Suprapubic skin (tissue), 4 donors: ENCODE results near the gene MOAP1. TPM values are rescaled to one million over a fixed set of nuclear protein-coding genes. Genes with fewer than 3 reads are reported as not detected.
"Not testable (repeated sequence)": the region's sequence is repeated elsewhere in the genome, so short reads cannot be mapped to it uniquely, and the experiment has no call there.

Experiments used
- DNase-seq, 2 donors: peaks; one replicate each; pipeline ENCODE4 v3.0.0-alpha.2; 2019; ENCODE audit warnings: low spot score in 2 of 2
- H3K27ac ChIP-seq: fragments of 200-600 bp; sonication (generic); one replicate; pipeline ENCODE4 v1.5.1; 2019
- H3K27me3 ChIP-seq: fragments of 200-600 bp; sonication (generic); one replicate; pipeline ENCODE4 v1.5.1; 2019
- H3K36me3 ChIP-seq: fragments of 200-600 bp; sonication (generic); one replicate; pipeline ENCODE4 v1.5.1; 2019
- H3K4me1 ChIP-seq: fragments of 200-600 bp; sonication (generic); one replicate; pipeline ENCODE4 v1.5.1; 2019
- H3K4me3 ChIP-seq: fragments of 200-600 bp; sonication (generic); one replicate; pipeline ENCODE4 v1.5.1; 2019; ENCODE audit warnings: mild to moderate bottlenecking
- H3K9me3 ChIP-seq: fragments of 200-600 bp; sonication (generic); one replicate; pipeline ENCODE4 v1.5.1; 2019
- EP300 ChIP-seq: sonication (generic); formaldehyde crosslinking; IDR thresholded peaks from one replicate; pipeline ENCODE4 v1.6.1; 2017; ENCODE audit warnings: antibody characterized with exemption
- POLR2A ChIP-seq, 2 donors: fragments of 450-650 bp; IDR thresholded peaks; one replicate each; pipeline ENCODE4 v1.6.1; 2017; ENCODE audit warnings: antibody characterized with exemption in 2 of 2, mild to moderate bottlenecking in 2 of 2, moderate library complexity in 2 of 2
- POLR2AphosphoS5 ChIP-seq, 3 donors: sonication (generic); formaldehyde crosslinking; IDR thresholded peaks; one replicate each; pipeline ENCODE4 v1.6.1; 2017; ENCODE audit warnings: antibody characterized with exemption in 3 of 3
- WGBS: methylation state at CpG from one replicate; pipeline ENCODE4 v1.1.5; 2018; 5-methylcytosine and 5-hydroxymethylcytosine counted together
- total RNA-seq, 4 donors: library from RNA; depleted of rRNA; stranded (reverse); fragments of >200 nt; gene quantifications; one replicate each; pipeline ENCODE4 v1.1.0, GENCODE V29; 2016
- TF ChIP-seq, protein P1 (sequence below), 2 donors: fragments of 200-600 bp in 1 of 2; fragments of 450-650 bp in 1 of 2; sonication (generic) in 1 of 2; IDR thresholded peaks; one replicate each; pipeline ENCODE4 v1.5.1; 2016 to 2019; ENCODE audit warnings: antibody characterized with exemption in 2 of 2, mild to moderate bottlenecking in 1 of 2, moderate library complexity in 1 of 2

MOAP1 gene
- total RNA-seq, 4 donors from 2014 or later = 18.2 to 33.9 (median 24.1) TPM

GRCh38 chr14:93183596-93184317 lies 940 bp downstream of the MOAP1 start:
- Histone ChIP-seq H3K4me3 (peak overlapping the region; percentile 96), H3K27ac (peak overlapping the region; percentile 90), H3K27me3 (no peaks in the 10 kb centered on the region), H3K36me3 (peaks cover 24% of the 10 kb centered on the region), H3K4me1 (peaks cover 33% of the 10 kb centered on the region), H3K9me3 (no peaks in the 10 kb centered on the region)
- TF ChIP-seq, protein P1, sequence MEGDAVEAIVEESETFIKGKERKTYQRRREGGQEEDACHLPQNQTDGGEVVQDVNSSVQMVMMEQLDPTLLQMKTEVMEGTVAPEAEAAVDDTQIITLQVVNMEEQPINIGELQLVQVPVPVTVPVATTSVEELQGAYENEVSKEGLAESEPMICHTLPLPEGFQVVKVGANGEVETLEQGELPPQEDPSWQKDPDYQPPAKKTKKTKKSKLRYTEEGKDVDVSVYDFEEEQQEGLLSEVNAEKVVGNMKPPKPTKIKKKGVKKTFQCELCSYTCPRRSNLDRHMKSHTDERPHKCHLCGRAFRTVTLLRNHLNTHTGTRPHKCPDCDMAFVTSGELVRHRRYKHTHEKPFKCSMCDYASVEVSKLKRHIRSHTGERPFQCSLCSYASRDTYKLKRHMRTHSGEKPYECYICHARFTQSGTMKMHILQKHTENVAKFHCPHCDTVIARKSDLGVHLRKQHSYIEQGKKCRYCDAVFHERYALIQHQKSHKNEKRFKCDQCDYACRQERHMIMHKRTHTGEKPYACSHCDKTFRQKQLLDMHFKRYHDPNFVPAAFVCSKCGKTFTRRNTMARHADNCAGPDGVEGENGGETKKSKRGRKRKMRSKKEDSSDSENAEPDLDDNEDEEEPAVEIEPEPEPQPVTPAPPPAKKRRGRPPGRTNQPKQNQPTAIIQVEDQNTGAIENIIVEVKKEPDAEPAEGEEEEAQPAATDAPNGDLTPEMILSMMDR (IDR thresholded peaks at IDR 0.05) = no peak
- TF ChIP-seq POLR2AphosphoS5 (IDR thresholded peaks at IDR 0.05) (no peak), EP300 (no peak), POLR2A (IDR thresholded peaks at IDR 0.05) (no peak)
- DNase-seq = no peak
- WGBS = 49% methylated on average over 15 of the region's 17 CpGs

DNA sequence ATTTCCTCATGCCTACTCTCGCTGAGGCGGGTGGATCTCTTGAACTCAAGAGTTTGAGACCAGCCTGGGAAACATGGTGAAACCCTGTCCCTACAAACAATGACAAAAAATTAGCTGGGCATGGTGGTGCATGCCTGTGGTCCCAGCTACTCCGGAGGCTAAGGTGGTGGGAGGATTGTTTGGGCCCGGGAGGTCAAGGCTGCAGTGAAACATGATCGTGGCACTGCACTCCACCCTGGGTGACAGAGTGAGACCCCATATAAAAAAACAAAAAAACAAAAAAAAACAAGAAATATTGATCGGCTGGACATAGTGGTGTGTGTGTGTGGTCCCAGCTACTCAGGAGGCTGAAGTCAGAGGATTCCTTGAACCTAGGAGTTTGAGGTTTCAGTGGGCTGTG lies 9.2 kb downstream of the MOAP1 start:
- Histone ChIP-seq H3K27me3 (no peaks in the 10 kb centered on the region), H3K4me1 (no peaks in the 10 kb centered on the region), H3K27ac (no peak overlapping the region), H3K4me3 (no peak overlapping the region), H3K9me3 (no peaks in the 10 kb centered on the region), H3K36me3 (no peaks in the 10 kb centered on the region)
- WGBS = 87% methylated on average over 6 of the region's 6 CpGs
- DNase-seq = no peak
- no peak for TF ChIP-seq EP300
- TF ChIP-seq POLR2AphosphoS5 (IDR thresholded peaks at IDR 0.05) = no peak
- TF ChIP-seq POLR2A (IDR thresholded peaks at IDR 0.05) = no peak
- TF ChIP-seq, protein P1 (IDR thresholded peaks at IDR 0.05) = no peak

- H3K27ac ChIP-seq, H3K9me3 ChIP-seq, H3K36me3 ChIP-seq, H3K27me3 ChIP-seq, H3K4me3 ChIP-seq, H3K4me1 ChIP-seq, DNase-seq: not testable (repeated sequence)
- 59% methylated on average over 5 of the region's 5 CpGs for WGBS
These were observed 10.0 kb downstream of the MOAP1 start for GRCh38 chr14:93174731-93175130.

GRCh38 chr14:93173943-93174395 lies 10.7 kb downstream of the MOAP1 start:
- Histone ChIP-seq H3K27me3 (no peaks in the 10 kb centered on the region), H3K4me3 (no peak overlapping the region), H3K27ac (no peak overlapping the region), H3K36me3 (no peaks in the 10 kb centered on the region), H3K9me3 (no peaks in the 10 kb centered on the region), H3K4me1 (no peaks in the 10 kb centered on the region)
- no peak for DNase-seq
- TF ChIP-seq POLR2A (IDR thresholded peaks at IDR 0.05) (no peak), EP300 (no peak), POLR2AphosphoS5 (IDR thresholded peaks at IDR 0.05) (no peak)
- TF ChIP-seq, protein P1 (IDR thresholded peaks at IDR 0.05) = no peak
- WGBS = 24% methylated on average over 10 of the region's 10 CpGs

- TF ChIP-seq EP300 = no peak
- no peak for TF ChIP-seq POLR2AphosphoS5 (IDR thresholded peaks at IDR 0.05)
- no peak for TF ChIP-seq POLR2A (IDR thresholded peaks at IDR 0.05)
- TF ChIP-seq, protein P1 (IDR thresholded peaks at IDR 0.05) = no peak
- no peak overlapping the region for H3K4me3 ChIP-seq
- no peaks in the 10 kb centered on the region for H3K4me1 ChIP-seq
- DNase-seq = no peak
- H3K36me3 ChIP-seq = no peaks in the 10 kb centered on the region
- H3K9me3 ChIP-seq = no peaks in the 10 kb centered on the region
- 80% methylated on average over 4 of the region's 4 CpGs for WGBS
- H3K27me3 ChIP-seq = no peaks in the 10 kb centered on the region
- H3K27ac ChIP-seq = no peak overlapping the region
These were observed 13.3 kb downstream of the MOAP1 start for GRCh38 chr14:93171376-93171775.

DNA sequence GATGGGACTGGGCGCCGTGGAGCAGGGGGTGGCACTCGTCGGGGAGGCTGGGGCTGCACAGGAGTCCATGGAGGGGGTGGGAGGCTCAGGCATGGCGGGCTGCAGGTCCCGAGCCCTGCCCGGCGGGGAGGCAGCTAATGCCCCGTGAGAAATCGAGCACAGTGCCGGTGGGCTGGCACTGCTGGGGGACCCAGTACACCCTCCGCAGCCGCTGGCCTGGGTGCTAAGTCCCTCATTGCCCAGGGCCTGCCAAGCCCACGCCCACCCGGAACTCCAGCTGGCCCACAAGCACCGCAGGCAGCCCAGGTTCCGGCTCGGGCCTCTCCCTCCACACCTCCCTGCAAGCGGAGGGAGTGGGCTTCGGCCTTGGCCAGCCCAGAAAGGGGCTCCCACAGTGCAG lies 14.6 kb downstream of the MOAP1 start:
- WGBS = 89% methylated on average over 14 of the region's 20 CpGs
- not testable (repeated sequence) for H3K36me3 ChIP-seq, H3K27ac ChIP-seq, H3K4me1 ChIP-seq, DNase-seq, H3K27me3 ChIP-seq, H3K9me3 ChIP-seq, H3K4me3 ChIP-seq

GRCh38 chr14:93169619-93170018 lies 15.1 kb downstream of the MOAP1 start:
- not testable (repeated sequence) for H3K27me3 ChIP-seq, H3K9me3 ChIP-seq, H3K27ac ChIP-seq, H3K4me3 ChIP-seq, H3K36me3 ChIP-seq, H3K4me1 ChIP-seq, DNase-seq
- WGBS = 81% methylated on average over 6 of the region's 6 CpGs

DNA sequence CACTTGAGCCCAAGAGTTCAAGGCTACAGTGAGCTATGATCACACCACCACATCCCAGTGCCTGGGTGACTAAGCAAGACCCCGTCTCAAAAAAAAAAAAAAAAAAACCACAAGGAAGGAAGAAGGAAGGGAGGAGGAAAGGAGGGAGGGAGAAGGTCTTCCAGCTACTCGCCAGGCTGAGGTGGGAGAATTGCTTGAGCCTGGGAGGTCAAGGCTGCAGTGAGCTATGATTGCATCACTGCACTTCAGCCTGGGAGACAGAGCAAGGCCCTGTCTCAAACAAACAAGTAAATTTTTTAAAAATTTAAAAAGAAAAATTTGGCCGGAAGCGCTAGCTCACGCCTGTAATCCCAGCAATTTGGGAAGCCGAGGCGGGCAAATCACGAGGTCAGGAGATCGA lies 16.1 kb downstream of the MOAP1 start:
- H3K4me3 ChIP-seq, H3K9me3 ChIP-seq, DNase-seq, H3K27ac ChIP-seq, H3K27me3 ChIP-seq, H3K4me1 ChIP-seq, H3K36me3 ChIP-seq: not testable (repeated sequence)
- 90% methylated on average over 9 of the region's 9 CpGs for WGBS
